Neural cell (in vitro differentiated cells): ENCODE data around the gene PPAT. TPM values are rescaled to one million over a fixed set of nuclear protein-coding genes. Genes with fewer than 3 reads are reported as not detected.

Experiments used
- H2AFZ ChIP-seq: fragments of 200-600, 300-800 bp; sonication (generic), shearing (Covaris generic); 2 replicates; pipeline ENCODE4 v1.6.0; 2014; ENCODE audit warnings: low read depth, mild to moderate bottlenecking, antibody characterized with exemption, low read length, moderate library complexity
- H3F3A ChIP-seq: fragments of 200-600 bp; shearing (Covaris generic); 2 replicates; pipeline ENCODE4 v1.6.1; 2016; ENCODE audit warnings: mild to moderate bottlenecking, moderate library complexity, mixed read lengths, antibody characterized with exemption, low read length; ENCODE audit not compliant: insufficient read depth, poor library complexity, severe bottlenecking
- H3K27ac ChIP-seq: fragments of 200-600, 300-800 bp; sonication (generic), shearing (Covaris generic); 2 replicates; pipeline ENCODE4 v1.5.1; 2014; ENCODE audit warnings: mild to moderate bottlenecking, low read length, moderate library complexity
- H3K27me3 ChIP-seq: fragments of 300-800, 200-600 bp; sonication (generic), shearing (Covaris generic); 2 replicates; pipeline ENCODE4 v1.6.0; 2014; ENCODE audit warnings: mild to moderate bottlenecking, low read depth, low read length, moderate library complexity; ENCODE audit not compliant: insufficient read depth
- H3K36me3 ChIP-seq: fragments of 300-800, 200-600 bp; sonication (generic), shearing (Covaris generic); 2 replicates; pipeline ENCODE4 v1.5.1; 2014; ENCODE audit warnings: mild to moderate bottlenecking, antibody characterized with exemption, low read length, moderate library complexity; ENCODE audit not compliant: insufficient read depth
- H3K4me2 ChIP-seq: fragments of 300-800, 200-600 bp; sonication (generic), shearing (Covaris generic); 2 replicates; pipeline ENCODE4 v1.6.0; 2014; ENCODE audit warnings: mild to moderate bottlenecking, low read length
- H3K4me3 ChIP-seq: fragments of 300-800, 200-600 bp; sonication (generic), shearing (Covaris generic); 2 replicates; pipeline ENCODE4 v1.5.1; 2014; ENCODE audit warnings: mild to moderate bottlenecking, low read length, moderate library complexity
- H3K79me2 ChIP-seq: fragments of 200-600 bp; shearing (Covaris generic); replicated peaks from 2 replicates; pipeline ENCODE4 v1.6.0; 2014; ENCODE audit warnings: mild to moderate bottlenecking, low read length, moderate library complexity; ENCODE audit not compliant: insufficient read depth
- H3K9ac ChIP-seq: fragments of 300-800, 200-600 bp; sonication (generic), shearing (Covaris generic); 2 replicates; pipeline ENCODE4 v1.6.1; 2016; ENCODE audit warnings: mild to moderate bottlenecking, low read length, mixed read lengths
- H3K9me2 ChIP-seq: fragments of 200-600 bp; shearing (Covaris generic); 2 replicates; pipeline ENCODE4 v1.6.1; 2016; ENCODE audit warnings: mild to moderate bottlenecking, low read length, mixed read lengths; ENCODE audit not compliant: insufficient read depth
- H3K9me3 ChIP-seq: fragments of 200-600, 300-800 bp; sonication (generic), shearing (Covaris generic); 2 replicates; pipeline ENCODE4 v1.6.1; 2016; ENCODE audit warnings: mild to moderate bottlenecking, mixed run types, low read length, moderate library complexity, mixed read lengths
- H4K20me1 ChIP-seq: fragments of 200-600 bp; shearing (Covaris generic); 2 replicates; pipeline ENCODE4 v1.6.1; 2016; ENCODE audit warnings: mild to moderate bottlenecking, mixed run types; ENCODE audit not compliant: insufficient read depth
- EP300 ChIP-seq: fragments of 450-650 bp; conservative IDR thresholded peaks from 2 replicates; pipeline ENCODE4 v1.6.1; 2014; ENCODE audit warnings: antibody characterized with exemption, mild to moderate bottlenecking, moderate library complexity; ENCODE audit not compliant: poor library complexity, severe bottlenecking
- EZH2 ChIP-seq: fragments of 200-600, 300-800 bp; shearing (Covaris generic), sonication (generic); IDR thresholded peaks from 2 replicates; pipeline ENCODE4 v1.6.1; 2014; ENCODE audit warnings: antibody characterized with exemption, low read length, borderline replicate concordance, mild to moderate bottlenecking; ENCODE audit not compliant: insufficient read depth, poor library complexity, severe bottlenecking
- MXI1 ChIP-seq: fragments of 450-650 bp; conservative IDR thresholded peaks from 2 replicates; pipeline ENCODE4 v1.6.1; 2014; ENCODE audit warnings: antibody characterized with exemption, mild to moderate bottlenecking; ENCODE audit not compliant: poor library complexity, severe bottlenecking
- POLR2AphosphoS5 ChIP-seq: IDR thresholded peaks from 2 replicates; pipeline ENCODE4 v1.6.1; 2012
- RAD21 ChIP-seq: fragments of 450-650 bp; conservative IDR thresholded peaks from 2 replicates; pipeline ENCODE4 v1.6.1; 2014; ENCODE audit warnings: antibody characterized with exemption, mild to moderate bottlenecking, moderate library complexity
- SMC3 ChIP-seq: fragments of 450-650 bp; conservative IDR thresholded peaks from 2 replicates; pipeline ENCODE4 v1.6.1; 2014; ENCODE audit warnings: antibody characterized with exemption, mild to moderate bottlenecking, moderate library complexity; ENCODE audit not compliant: poor library complexity
- TAF1 ChIP-seq: IDR thresholded peaks from 2 replicates; pipeline ENCODE4 v1.6.1; 2012; ENCODE audit warnings: low read depth
- polyA plus RNA-seq: library from polyadenylated mRNA; depleted of rRNA; stranded (reverse); fragments of >200 nt; gene quantifications from 2 replicates; pipeline ENCODE4 v1.2.3, GENCODE V29; 2014
- TF ChIP-seq, protein P1 (sequence below): IDR thresholded peaks from 2 replicates; pipeline ENCODE4 v1.6.1; 2012; ENCODE audit warnings: borderline replicate concordance
- TF ChIP-seq, protein P2 (sequence below): fragments of 450-650 bp; IDR thresholded peaks from 2 replicates; pipeline ENCODE4 v1.5.1; 2014; ENCODE audit warnings: antibody characterized with exemption, mild to moderate bottlenecking, moderate library complexity; ENCODE audit not compliant: poor library complexity, severe bottlenecking

Gene PPAT
- polyA plus RNA-seq, 1 donor from 2014 or later = 22.5 TPM

DNA sequence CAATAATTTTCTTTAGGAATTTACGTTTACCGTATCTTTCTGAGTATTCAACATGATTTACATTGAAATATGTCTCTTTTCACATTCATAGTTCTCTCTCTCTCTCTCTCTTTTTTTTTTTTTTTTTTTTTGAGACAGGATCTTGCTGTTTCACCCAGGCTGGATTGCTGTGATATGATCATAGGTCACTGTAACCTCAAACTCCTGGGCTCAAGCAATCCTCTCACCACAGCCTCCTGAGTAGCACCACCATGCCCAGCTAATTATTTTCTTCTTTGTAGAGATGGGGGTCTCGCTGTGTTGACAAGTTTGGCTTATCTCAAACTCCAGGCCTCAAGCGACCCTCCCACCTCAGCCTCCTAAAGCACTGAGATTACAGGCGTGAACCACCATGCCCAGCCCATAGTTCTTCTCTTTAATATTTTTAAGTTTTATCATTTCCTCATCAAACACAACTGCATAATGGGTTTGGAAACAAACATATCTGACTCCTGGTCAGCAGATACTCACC is 41.8 kb upstream of the PPAT start:
- no peaks in the 10 kb centered on the region for H3K9me3 ChIP-seq
- no peaks in the 10 kb centered on the region for H3K9me2 ChIP-seq
- H3K79me2 ChIP-seq = no peaks in the 10 kb centered on the region
- H3K4me2 ChIP-seq = no peak overlapping the region
- no peak overlapping the region for H3K27ac ChIP-seq
- H3K27me3 ChIP-seq = no peaks in the 10 kb centered on the region
- no peak overlapping the region for H2AFZ ChIP-seq
- H3K36me3 ChIP-seq = peaks cover 18% of the 10 kb centered on the region
- H3K9ac ChIP-seq = no peak overlapping the region
- H4K20me1 ChIP-seq = no peaks in the 10 kb centered on the region
- no peaks in the 10 kb centered on the region for H3F3A ChIP-seq
- no peak overlapping the region for H3K4me3 ChIP-seq
- no peak for TF ChIP-seq MXI1
- no peak for TF ChIP-seq RAD21
- TF ChIP-seq, protein P1, sequence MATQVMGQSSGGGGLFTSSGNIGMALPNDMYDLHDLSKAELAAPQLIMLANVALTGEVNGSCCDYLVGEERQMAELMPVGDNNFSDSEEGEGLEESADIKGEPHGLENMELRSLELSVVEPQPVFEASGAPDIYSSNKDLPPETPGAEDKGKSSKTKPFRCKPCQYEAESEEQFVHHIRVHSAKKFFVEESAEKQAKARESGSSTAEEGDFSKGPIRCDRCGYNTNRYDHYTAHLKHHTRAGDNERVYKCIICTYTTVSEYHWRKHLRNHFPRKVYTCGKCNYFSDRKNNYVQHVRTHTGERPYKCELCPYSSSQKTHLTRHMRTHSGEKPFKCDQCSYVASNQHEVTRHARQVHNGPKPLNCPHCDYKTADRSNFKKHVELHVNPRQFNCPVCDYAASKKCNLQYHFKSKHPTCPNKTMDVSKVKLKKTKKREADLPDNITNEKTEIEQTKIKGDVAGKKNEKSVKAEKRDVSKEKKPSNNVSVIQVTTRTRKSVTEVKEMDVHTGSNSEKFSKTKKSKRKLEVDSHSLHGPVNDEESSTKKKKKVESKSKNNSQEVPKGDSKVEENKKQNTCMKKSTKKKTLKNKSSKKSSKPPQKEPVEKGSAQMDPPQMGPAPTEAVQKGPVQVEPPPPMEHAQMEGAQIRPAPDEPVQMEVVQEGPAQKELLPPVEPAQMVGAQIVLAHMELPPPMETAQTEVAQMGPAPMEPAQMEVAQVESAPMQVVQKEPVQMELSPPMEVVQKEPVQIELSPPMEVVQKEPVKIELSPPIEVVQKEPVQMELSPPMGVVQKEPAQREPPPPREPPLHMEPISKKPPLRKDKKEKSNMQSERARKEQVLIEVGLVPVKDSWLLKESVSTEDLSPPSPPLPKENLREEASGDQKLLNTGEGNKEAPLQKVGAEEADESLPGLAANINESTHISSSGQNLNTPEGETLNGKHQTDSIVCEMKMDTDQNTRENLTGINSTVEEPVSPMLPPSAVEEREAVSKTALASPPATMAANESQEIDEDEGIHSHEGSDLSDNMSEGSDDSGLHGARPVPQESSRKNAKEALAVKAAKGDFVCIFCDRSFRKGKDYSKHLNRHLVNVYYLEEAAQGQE = no peak
- no peak for TF ChIP-seq EZH2

DNA sequence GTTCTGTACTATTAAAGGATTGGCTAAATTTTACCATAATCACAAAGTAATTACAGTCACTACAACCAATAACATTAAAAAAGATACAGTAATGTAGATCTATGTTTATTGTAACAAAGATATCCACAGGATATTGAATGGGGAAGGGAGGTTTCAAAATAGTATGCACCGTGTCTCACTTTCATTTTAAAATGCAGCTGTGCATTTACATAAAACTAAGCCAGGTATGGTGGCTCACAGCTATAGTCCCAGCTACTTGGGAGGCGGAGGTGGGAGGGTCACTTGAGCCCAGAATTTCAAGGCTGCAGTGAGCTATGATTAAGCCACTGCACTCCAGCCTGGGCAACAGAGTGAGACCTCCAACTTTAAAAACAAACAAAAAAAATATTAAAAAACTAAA is 40.5 kb upstream of the PPAT start:
- no peak for TF ChIP-seq MXI1
- TF ChIP-seq, protein P1 = no peak
- no peak for TF ChIP-seq TAF1
- no peak for TF ChIP-seq EP300
- no peak for TF ChIP-seq SMC3
- no peak for TF ChIP-seq RAD21
- TF ChIP-seq, protein P2, sequence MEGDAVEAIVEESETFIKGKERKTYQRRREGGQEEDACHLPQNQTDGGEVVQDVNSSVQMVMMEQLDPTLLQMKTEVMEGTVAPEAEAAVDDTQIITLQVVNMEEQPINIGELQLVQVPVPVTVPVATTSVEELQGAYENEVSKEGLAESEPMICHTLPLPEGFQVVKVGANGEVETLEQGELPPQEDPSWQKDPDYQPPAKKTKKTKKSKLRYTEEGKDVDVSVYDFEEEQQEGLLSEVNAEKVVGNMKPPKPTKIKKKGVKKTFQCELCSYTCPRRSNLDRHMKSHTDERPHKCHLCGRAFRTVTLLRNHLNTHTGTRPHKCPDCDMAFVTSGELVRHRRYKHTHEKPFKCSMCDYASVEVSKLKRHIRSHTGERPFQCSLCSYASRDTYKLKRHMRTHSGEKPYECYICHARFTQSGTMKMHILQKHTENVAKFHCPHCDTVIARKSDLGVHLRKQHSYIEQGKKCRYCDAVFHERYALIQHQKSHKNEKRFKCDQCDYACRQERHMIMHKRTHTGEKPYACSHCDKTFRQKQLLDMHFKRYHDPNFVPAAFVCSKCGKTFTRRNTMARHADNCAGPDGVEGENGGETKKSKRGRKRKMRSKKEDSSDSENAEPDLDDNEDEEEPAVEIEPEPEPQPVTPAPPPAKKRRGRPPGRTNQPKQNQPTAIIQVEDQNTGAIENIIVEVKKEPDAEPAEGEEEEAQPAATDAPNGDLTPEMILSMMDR = no peak
- TF ChIP-seq EZH2 = no peak
- TF ChIP-seq POLR2AphosphoS5 = no peak
- Histone ChIP-seq H3K9me3 (no peaks in the 10 kb centered on the region), H3K27ac (no peak overlapping the region), H3K4me2 (no peak overlapping the region), H3K36me3 (peaks cover 17% of the 10 kb centered on the region), H3K79me2 (no peaks in the 10 kb centered on the region), H3F3A (no peaks in the 10 kb centered on the region), H3K27me3 (no peaks in the 10 kb centered on the region), H4K20me1 (no peaks in the 10 kb centered on the region), H3K9me2 (no peaks in the 10 kb centered on the region), H3K9ac (no peak overlapping the region), H3K4me3 (no peak overlapping the region), H2AFZ (no peak overlapping the region)
